ENCODE results near the gene YIF1A. TPM values are rescaled to one million over a fixed set of nuclear protein-coding genes. Genes with fewer than 3 reads are reported as not detected.

Gene YIF1A
- total RNA-seq, 1 donor: 187 TPM

- H3K4me3 ChIP-seq (ENCODE audit: low read depth, low read length): no peak overlapping the region
- TF ChIP-seq CTCF (IDR thresholded peaks at IDR 0.05; ENCODE audit: insufficient read depth, low read depth, low read length): no peak
- no peak for DNase-seq (ENCODE audit: low read depth)
These were observed 45.1 kb upstream of the YIF1A start for GRCh38 chr11:66333896-66334604.

- DNase-seq (ENCODE audit: low read depth): no peak
- no peak for TF ChIP-seq CTCF (IDR thresholded peaks at IDR 0.05; ENCODE audit: insufficient read depth, low read depth, low read length)
- H3K4me3 ChIP-seq (ENCODE audit: low read depth, low read length): no peak overlapping the region
These were observed 44.4 kb upstream of the YIF1A start for GRCh38 chr11:66333220-66333877.

GRCh38 chr11:66332371-66333219, 43.7 kb upstream of the YIF1A start:
- no peak for TF ChIP-seq CTCF (IDR thresholded peaks at IDR 0.05; ENCODE audit: insufficient read depth, low read depth, low read length)
- no peak for DNase-seq (ENCODE audit: low read depth)
- H3K4me3 ChIP-seq (ENCODE audit: low read depth, low read length): no peak overlapping the region

- TF ChIP-seq CTCF (IDR thresholded peaks at IDR 0.05; ENCODE audit: insufficient read depth, low read depth, low read length): no peak
- DNase-seq (ENCODE audit: low read depth): no peak
- no peak overlapping the region for H3K4me3 ChIP-seq (ENCODE audit: low read depth, low read length)
These were observed 42.8 kb upstream of the YIF1A start for GRCh38 chr11:66331542-66332370.

- no peak for TF ChIP-seq CTCF (IDR thresholded peaks at IDR 0.05; ENCODE audit: insufficient read depth, low read depth, low read length)
These were observed 42.0 kb upstream of the YIF1A start for GRCh38 chr11:66330931-66331330.

GRCh38 chr11:66329165-66329673, 40.3 kb upstream of the YIF1A start:
- no peak overlapping the region for H3K4me3 ChIP-seq (ENCODE audit: low read depth, low read length)
- no peak for DNase-seq (ENCODE audit: low read depth)
- TF ChIP-seq CTCF (IDR thresholded peaks at IDR 0.05; ENCODE audit: insufficient read depth, low read depth, low read length): no peak

More at GRCh38 chr11:66330931-66331330, 42.0 kb upstream of the YIF1A start:
- H3K4me3 ChIP-seq (ENCODE audit: low read depth, low read length): no peak overlapping the region
- no peak for DNase-seq (ENCODE audit: low read depth)
